ENCODE measurements around the gene GRID2. TPM values are rescaled to one million over a fixed set of nuclear protein-coding genes. Genes with fewer than 3 reads are reported as not detected.

Gene GRID2
- polyA plus RNA-seq, 1 of the 3 experiments (the other 2 are of a cell fraction): not detected

- no peak overlapping the region for H2AFZ ChIP-seq (ENCODE audit: low read depth)
- no peak overlapping the region for H3K4me3 ChIP-seq (ENCODE audit: low read depth in 2 of 2, low read length in 1 of 2)
- no peak for DNase-seq
- H3K9me2 ChIP-seq: no peaks in the 10 kb centered on the region
- ChIA-PET CTCF (no interaction called here), POLR2A (no interaction called here)
- no peaks in the 10 kb centered on the region for H3K36me3 ChIP-seq (replicated peaks in 1 of 2; ENCODE audit: control insufficient read depth in 1 of 2, insufficient read depth in 2 of 2, low read length in 1 of 2)
- H3F3A ChIP-seq (replicated peaks; ENCODE audit: insufficient read depth): no peaks in the 10 kb centered on the region
- H3K27ac ChIP-seq (ENCODE audit: low read depth in 2 of 2, low read length in 1 of 2): no peak overlapping the region
- H3K27me3 ChIP-seq (ENCODE audit: insufficient read depth): no peaks in the 10 kb centered on the region
- no peaks in the 10 kb centered on the region for H3K79me2 ChIP-seq (ENCODE audit: insufficient read depth)
- no peaks in the 10 kb centered on the region for H3K9me3 ChIP-seq
- no peaks in the 10 kb centered on the region; a peak in 1 of 4 replicates for H3K4me1 ChIP-seq (ENCODE audit: control insufficient read depth in 1 of 2, insufficient read depth in 2 of 2, low read depth in 1 of 2, low read length in 1 of 2)
- H3K9ac ChIP-seq: no peak overlapping the region
- H3K4me2 ChIP-seq: no peak overlapping the region
- no peaks in the 10 kb centered on the region for H4K20me1 ChIP-seq (ENCODE audit: insufficient read depth)
- TF ChIP-seq TCF12 (IDR thresholded peaks at IDR 0.05) (no peak), MXI1 (IDR thresholded peaks at IDR 0.05; ENCODE audit: low read depth, low read length) (no peak), EP300 (IDR thresholded peaks at IDR 0.05; ENCODE audit: borderline replicate concordance in 1 of 2, low read depth in 1 of 2, low read length in 1 of 2) (no peak), USF2 (IDR thresholded peaks at IDR 0.05; ENCODE audit: borderline replicate concordance, low read depth, low read length) (no peak), ZBTB33 (IDR thresholded peaks at IDR 0.05; ENCODE audit: borderline replicate concordance, low read depth) (no peak), ELF1 (IDR thresholded peaks at IDR 0.05) (no peak), PBX3 (IDR thresholded peaks at IDR 0.05) (no peak), NRF1 (IDR thresholded peaks at IDR 0.05; ENCODE audit: low read depth, low read length) (no peak), FOSL2 (IDR thresholded peaks at IDR 0.05; ENCODE audit: borderline replicate concordance, low read depth) (no peak), JUND (IDR thresholded peaks at IDR 0.05) (no peak), CTCF (IDR thresholded peaks at IDR 0.05) (no peak), SMC3 (IDR thresholded peaks at IDR 0.05; ENCODE audit: low read depth, low read length) (no peak), USF1 (IDR thresholded peaks at IDR 0.05; ENCODE audit: borderline replicate concordance, low read depth) (no peak), RAD21 (IDR thresholded peaks at IDR 0.05; ENCODE audit: low read length) (no peak), NFIC (IDR thresholded peaks at IDR 0.05; ENCODE audit: borderline replicate concordance) (no peak), REST (IDR thresholded peaks at IDR 0.05; ENCODE audit: low read depth, low read length) (no peak)
- 19% methylated on average over 1 of the region's 1 CpG for WGBS (ENCODE audit: low lambda C conversion rate)
Measured at GRCh38 chr4:92615049-92615448, 311.3 kb downstream of the GRID2 start.

All from SK-N-SH (cell line).